ENCODE data around the gene LHFPL3. TPM values are rescaled to one million over a fixed set of nuclear protein-coding genes. Genes with fewer than 3 reads are reported as not detected.

Gene LHFPL3
- total and polyA plus RNA-seq, 9 of the 15 experiments (the other 6 are each of a cell fraction or from before 2014, with no cell fraction given), result 0.21 to 0.52 TPM; not detected in 7

- TF ChIP-seq MGA (IDR thresholded peaks at IDR 0.05), result no peak
- no peak for TF ChIP-seq EP400 (IDR thresholded peaks at IDR 0.05)
- no peak for TF ChIP-seq PHB2 (IDR thresholded peaks at IDR 0.05; ENCODE audit: low read depth)
- TF ChIP-seq ZNF584 (CRISPR knock-in tag; IDR thresholded peaks at IDR 0.05; ENCODE audit: low read depth), result no peak
Measured at GRCh38 chr7:104625956-104626355, 297.6 kb downstream of the LHFPL3 start (continued).

All from K562 (cell line).